ENCODE data around the gene OCA2. TPM values are rescaled to one million over a fixed set of nuclear protein-coding genes. Genes with fewer than 3 reads are reported as not detected.

Gene OCA2
- total and polyA plus RNA-seq, 10 donors = 0.39 to 3.0 (median 1.0) TPM

GRCh38 chr15:27805261-27806220, 293.6 kb downstream of the OCA2 start:
- peak; percentile 67 for DNase-seq
- no peaks in the 10 kb centered on the region for H3K4me1 ChIP-seq
- H3K27me3 ChIP-seq (replicated peaks in 1 of 7) = no peaks in the 10 kb centered on the region
- H3K9me3 ChIP-seq = peaks cover 0 to 59% (median 9%) of the 10 kb centered on the region in 8 donors
- 93 to 96% (median 95%) methylated on average over 46 to 54 of the region's 54 CpGs for WGBS, 5 donors
- intact Hi-C loops (cut with DNase I; ENCODE audit: low total_unique reads) = no loop called here
- H3K27ac ChIP-seq = no peak overlapping the region
- H3K4me3 ChIP-seq = no peak overlapping the region
- no peaks in the 10 kb centered on the region for H3K36me3 ChIP-seq
- TF ChIP-seq CTCF (IDR thresholded peaks at IDR 0.05 in 8 of 11, conservative IDR thresholded peaks at IDR 0.05 in 3 of 11) = no peak
- TF ChIP-seq POLR2AphosphoS5 (IDR thresholded peaks at IDR 0.05) = no peak
- TF ChIP-seq POLR2A (IDR thresholded peaks at IDR 0.05) = no peak

GRCh38 chr15:27804569-27805260, 294.4 kb downstream of the OCA2 start:
- no peak overlapping the region for H3K27ac ChIP-seq
- H3K9me3 ChIP-seq = peaks cover 0 to 59% (median 9%) of the 10 kb centered on the region in 8 donors
- peak; percentile 53 for DNase-seq
- no peak overlapping the region for H3K4me3 ChIP-seq
- TF ChIP-seq POLR2A (IDR thresholded peaks at IDR 0.05) = no peak
- TF ChIP-seq CTCF (IDR thresholded peaks at IDR 0.05 in 8 of 11, conservative IDR thresholded peaks at IDR 0.05 in 3 of 11) = no peak
- TF ChIP-seq POLR2AphosphoS5 (IDR thresholded peaks at IDR 0.05) = no peak
- 91 to 95% (median 93%) methylated on average over 27 to 30 of the region's 30 CpGs for WGBS, 5 donors
- intact Hi-C loops (cut with DNase I; ENCODE audit: low total_unique reads) = no loop called here
- H3K27me3 ChIP-seq (replicated peaks in 1 of 7) = no peaks in the 10 kb centered on the region
- H3K4me1 ChIP-seq = no peaks in the 10 kb centered on the region
- no peaks in the 10 kb centered on the region for H3K36me3 ChIP-seq

DNA sequence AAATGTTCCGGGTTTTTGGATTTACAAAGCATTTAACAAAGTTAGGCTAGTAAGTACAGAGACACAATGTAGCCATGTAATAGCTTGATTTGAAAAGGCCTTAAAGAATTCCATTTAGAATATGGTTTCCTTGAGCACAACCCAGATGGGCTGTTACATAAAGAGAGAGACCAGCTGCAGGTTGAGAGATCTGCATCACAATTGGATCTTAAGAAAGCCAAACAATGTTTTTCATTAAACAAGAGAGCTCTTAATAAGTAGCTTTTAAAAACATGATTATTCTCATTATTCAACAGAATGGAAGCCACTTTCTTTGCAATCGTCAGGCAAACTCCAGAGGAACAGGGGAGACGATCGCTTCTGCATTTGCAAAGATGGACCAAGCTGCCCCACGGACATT, 300.3 kb downstream of the OCA2 start:
- Histone ChIP-seq H3K36me3 (no peaks in the 10 kb centered on the region), H3K4me1 (no peaks in the 10 kb centered on the region), H3K27ac (no peak overlapping the region), H3K9me3 (peaks cover 0 to 12% (median 0%) of the 10 kb centered on the region in 8 donors), H3K27me3 (replicated peaks in 1 of 7) (no peaks in the 10 kb centered on the region), H3K4me3 (no peak overlapping the region)
- intact Hi-C loops (cut with DNase I; ENCODE audit: low total_unique reads) = no loop called here
- 82 to 88% (median 83%) methylated on average over 5 of the region's 5 CpGs for WGBS, 5 donors
- no peak for DNase-seq
- TF ChIP-seq POLR2AphosphoS5 (IDR thresholded peaks at IDR 0.05) (no peak), POLR2A (IDR thresholded peaks at IDR 0.05) (no peak), CTCF (IDR thresholded peaks at IDR 0.05 in 8 of 11, conservative IDR thresholded peaks at IDR 0.05 in 3 of 11) (no peak)

DNA sequence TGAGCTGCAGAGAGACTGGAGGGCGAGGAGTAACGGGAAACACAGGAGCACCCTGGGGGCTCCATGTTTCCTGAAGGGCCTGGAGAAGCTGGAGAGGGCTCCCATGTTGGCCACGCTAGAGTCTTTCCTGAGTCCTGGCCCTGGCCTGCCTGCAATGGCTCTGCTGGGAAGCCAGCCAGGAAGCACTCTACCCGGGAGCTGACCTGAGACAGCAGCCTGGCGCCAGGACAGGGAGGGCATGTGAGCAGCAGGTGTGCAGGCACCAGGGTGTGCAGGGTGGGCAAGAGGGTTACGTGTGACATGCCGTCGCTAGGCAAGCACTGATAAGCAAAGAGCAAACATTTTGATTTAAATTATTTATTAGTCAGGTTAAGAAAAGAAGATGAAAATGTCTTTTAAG, 301.4 kb downstream of the OCA2 start:
- no peak for DNase-seq
- Histone ChIP-seq H3K4me3 (no peak overlapping the region), H3K27me3 (replicated peaks in 1 of 7) (no peaks in the 10 kb centered on the region), H3K4me1 (no peaks in the 10 kb centered on the region), H3K36me3 (no peaks in the 10 kb centered on the region), H3K27ac (no peak overlapping the region), H3K9me3 (peaks cover 0 to 7% (median 0%) of the 10 kb centered on the region in 8 donors)
- intact Hi-C loops (cut with DNase I; ENCODE audit: low total_unique reads) = no loop called here
- TF ChIP-seq POLR2A (IDR thresholded peaks at IDR 0.05) (no peak), CTCF (IDR thresholded peaks at IDR 0.05 in 8 of 11, conservative IDR thresholded peaks at IDR 0.05 in 3 of 11) (no peak), POLR2AphosphoS5 (IDR thresholded peaks at IDR 0.05) (no peak)
- WGBS, 5 donors = 78 to 88% (median 83%) methylated on average over 8 of the region's 8 CpGs
